Type B pancreatic cell (in vitro differentiated cells): ENCODE data around the gene HYAL1. TPM values are rescaled to one million over a fixed set of nuclear protein-coding genes. Genes with fewer than 3 reads are reported as not detected.
"Not testable (repeated sequence)": the region's sequence is repeated elsewhere in the genome, so short reads cannot be mapped to it uniquely, and the experiment has no call there.

Experiments
- DNase-seq: peaks from one replicate; pipeline ENCODE4 v3.0.0; 2021; ENCODE audit warnings: mixed read lengths; ENCODE audit not compliant: unreplicated experiment; ENCODE audit errors: extremely low spot score
- H3K27ac Mint-ChIP-seq: 2 replicates; pipeline ENCODE4 v1.8.0; 2021; ENCODE audit warnings: mild to moderate bottlenecking, mixed read lengths
- H3K27me3 Mint-ChIP-seq: 2 replicates; pipeline ENCODE4 v1.8.0; 2021; ENCODE audit warnings: mixed read lengths
- H3K36me3 Mint-ChIP-seq: 2 replicates; pipeline ENCODE4 v1.8.0; 2021; ENCODE audit warnings: mixed read lengths
- H3K4me1 Mint-ChIP-seq: one replicate; pipeline ENCODE4 v1.8.0; 2021; ENCODE audit warnings: mixed read lengths; ENCODE audit not compliant: unreplicated experiment
- H3K4me3 Mint-ChIP-seq: 2 replicates; pipeline ENCODE4 v1.8.0; 2021; ENCODE audit warnings: mild to moderate bottlenecking, mixed read lengths
- H3K9me3 Mint-ChIP-seq: 2 replicates; pipeline ENCODE4 v1.8.0; 2021; ENCODE audit warnings: mixed read lengths
- total RNA-seq: library from RNA; stranded (reverse); gene quantifications from 2 replicates; pipeline ENCODE4 v1.2.1, GENCODE V29; 2021; ENCODE audit warnings: low replicate concordance
- TF ChIP-seq, protein P1 (sequence below): fragments of 200-600 bp; sonication (generic); conservative IDR thresholded peaks from 2 replicates; pipeline ENCODE4 v1.5.0; 2021; ENCODE audit warnings: antibody characterized with exemption, mild to moderate bottlenecking

The HYAL1 gene
- total RNA-seq, 1 donor from 2014 or later: 3.7 TPM

DNA sequence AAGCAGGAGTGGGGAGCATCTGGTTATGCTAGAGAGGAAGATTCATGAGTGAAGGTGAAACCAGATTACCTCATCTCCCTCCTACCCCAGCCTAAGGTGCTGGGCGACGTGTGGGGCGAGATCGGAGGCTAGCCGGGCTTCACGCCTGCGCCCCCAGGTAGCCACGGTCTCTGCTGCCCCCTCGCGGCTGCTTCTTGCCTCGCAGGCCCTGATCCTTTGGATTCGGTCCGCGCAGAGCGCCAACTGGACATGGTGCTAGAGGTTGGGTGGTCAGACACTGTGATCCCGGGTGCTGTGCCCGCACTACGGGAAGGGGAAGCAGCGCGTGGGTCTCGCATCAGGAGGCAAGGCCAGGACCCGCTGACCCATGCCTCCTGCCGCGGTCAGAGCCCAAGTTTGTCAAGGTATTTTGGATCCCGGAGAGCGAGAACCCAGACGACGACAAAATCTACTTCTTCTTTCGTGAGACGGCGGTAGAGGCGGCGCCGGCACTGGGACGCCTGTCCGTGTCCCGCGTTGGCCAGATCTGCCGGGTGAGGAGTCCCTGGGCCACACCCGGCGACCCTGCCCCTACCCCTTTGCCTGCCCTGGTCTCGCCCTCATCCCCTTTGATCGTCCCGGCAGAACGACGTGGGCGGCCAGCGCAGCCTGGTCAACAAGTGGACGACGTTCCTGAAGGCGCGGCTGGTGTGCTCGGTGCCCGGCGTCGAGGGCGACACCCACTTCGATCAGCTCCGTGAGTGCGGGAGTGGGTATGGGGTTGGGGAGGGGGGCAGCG, 30.3 kb downstream of the HYAL1 start:
- TF ChIP-seq, protein P1, sequence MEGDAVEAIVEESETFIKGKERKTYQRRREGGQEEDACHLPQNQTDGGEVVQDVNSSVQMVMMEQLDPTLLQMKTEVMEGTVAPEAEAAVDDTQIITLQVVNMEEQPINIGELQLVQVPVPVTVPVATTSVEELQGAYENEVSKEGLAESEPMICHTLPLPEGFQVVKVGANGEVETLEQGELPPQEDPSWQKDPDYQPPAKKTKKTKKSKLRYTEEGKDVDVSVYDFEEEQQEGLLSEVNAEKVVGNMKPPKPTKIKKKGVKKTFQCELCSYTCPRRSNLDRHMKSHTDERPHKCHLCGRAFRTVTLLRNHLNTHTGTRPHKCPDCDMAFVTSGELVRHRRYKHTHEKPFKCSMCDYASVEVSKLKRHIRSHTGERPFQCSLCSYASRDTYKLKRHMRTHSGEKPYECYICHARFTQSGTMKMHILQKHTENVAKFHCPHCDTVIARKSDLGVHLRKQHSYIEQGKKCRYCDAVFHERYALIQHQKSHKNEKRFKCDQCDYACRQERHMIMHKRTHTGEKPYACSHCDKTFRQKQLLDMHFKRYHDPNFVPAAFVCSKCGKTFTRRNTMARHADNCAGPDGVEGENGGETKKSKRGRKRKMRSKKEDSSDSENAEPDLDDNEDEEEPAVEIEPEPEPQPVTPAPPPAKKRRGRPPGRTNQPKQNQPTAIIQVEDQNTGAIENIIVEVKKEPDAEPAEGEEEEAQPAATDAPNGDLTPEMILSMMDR: peak; percentile 100
- H3K27me3 Mint-ChIP-seq: peaks cover 32% of the 10 kb centered on the region
- peaks cover 9% of the 10 kb centered on the region for H3K36me3 Mint-ChIP-seq
- H3K4me3 Mint-ChIP-seq: peak overlapping the region; percentile 79
- DNase-seq: peak; percentile 92
- H3K9me3 Mint-ChIP-seq: no peaks in the 10 kb centered on the region
- peak overlapping the region; percentile 80 for H3K27ac Mint-ChIP-seq
- peaks cover 38% of the 10 kb centered on the region for H3K4me1 Mint-ChIP-seq

DNA sequence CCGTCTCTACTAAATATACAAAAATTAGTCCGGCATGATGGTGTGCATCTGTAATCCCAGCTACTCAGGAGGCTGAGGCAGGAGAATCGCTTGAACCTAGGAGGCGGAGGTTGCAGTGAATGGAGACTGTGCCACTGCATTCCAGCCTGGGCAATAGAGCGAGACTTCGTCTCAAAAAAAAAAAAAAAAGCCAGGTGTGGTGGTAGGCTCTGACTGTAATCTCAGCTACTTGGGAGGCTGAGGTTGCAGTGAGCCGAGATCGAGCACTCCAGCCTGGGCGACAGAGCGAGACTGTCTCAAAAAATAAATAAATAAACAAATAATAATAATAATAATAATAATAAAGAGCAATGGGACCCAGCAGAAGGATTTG, 30.9 kb downstream of the HYAL1 start:
- peak overlapping the region; percentile 79 for H3K4me3 Mint-ChIP-seq
- H3K9me3 Mint-ChIP-seq, DNase-seq, H3K36me3 Mint-ChIP-seq: not testable (repeated sequence)
- peaks cover 38% of the 10 kb centered on the region for H3K4me1 Mint-ChIP-seq
- peak overlapping the region; percentile 80 for H3K27ac Mint-ChIP-seq
- peaks cover 26% of the 10 kb centered on the region for H3K27me3 Mint-ChIP-seq

DNA sequence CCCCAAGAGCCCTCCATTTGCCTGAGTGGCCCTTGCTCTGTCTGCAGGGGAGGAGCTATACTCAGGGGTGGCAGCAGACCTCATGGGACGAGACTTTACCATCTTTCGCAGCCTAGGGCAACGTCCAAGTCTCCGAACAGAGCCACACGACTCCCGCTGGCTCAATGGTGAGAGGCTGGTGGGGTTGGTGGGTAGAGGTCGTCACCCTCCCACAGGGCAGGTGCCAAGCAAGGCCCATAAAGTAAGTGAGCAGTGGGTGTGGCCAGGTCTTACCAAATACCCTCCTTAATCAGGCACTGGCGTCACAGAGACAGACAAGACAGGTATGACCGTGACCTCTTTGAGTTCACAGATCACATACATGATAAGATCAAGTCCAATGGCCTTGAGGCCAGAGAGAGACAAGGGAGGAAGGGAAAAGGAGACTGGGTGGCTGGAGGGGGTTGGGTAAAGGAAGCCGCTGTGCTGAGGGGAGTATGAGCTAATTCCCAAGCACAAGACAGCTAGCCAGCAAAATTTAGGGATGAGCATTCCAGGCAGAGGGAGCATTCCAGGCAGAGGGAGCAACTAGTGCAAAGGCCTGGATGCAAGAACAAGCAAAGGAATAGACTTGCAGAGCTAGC, 31.9 kb downstream of the HYAL1 start:
- Mint-ChIP-seq H3K9me3 (no peaks in the 10 kb centered on the region), H3K36me3 (peaks cover 9% of the 10 kb centered on the region), H3K4me1 (peaks cover 41% of the 10 kb centered on the region), H3K4me3 (peak overlapping the region; percentile 72), H3K27ac (peak overlapping the region; percentile 70), H3K27me3 (peaks cover 25% of the 10 kb centered on the region)
- DNase-seq: no peak
- TF ChIP-seq, protein P1: no peak

DNA sequence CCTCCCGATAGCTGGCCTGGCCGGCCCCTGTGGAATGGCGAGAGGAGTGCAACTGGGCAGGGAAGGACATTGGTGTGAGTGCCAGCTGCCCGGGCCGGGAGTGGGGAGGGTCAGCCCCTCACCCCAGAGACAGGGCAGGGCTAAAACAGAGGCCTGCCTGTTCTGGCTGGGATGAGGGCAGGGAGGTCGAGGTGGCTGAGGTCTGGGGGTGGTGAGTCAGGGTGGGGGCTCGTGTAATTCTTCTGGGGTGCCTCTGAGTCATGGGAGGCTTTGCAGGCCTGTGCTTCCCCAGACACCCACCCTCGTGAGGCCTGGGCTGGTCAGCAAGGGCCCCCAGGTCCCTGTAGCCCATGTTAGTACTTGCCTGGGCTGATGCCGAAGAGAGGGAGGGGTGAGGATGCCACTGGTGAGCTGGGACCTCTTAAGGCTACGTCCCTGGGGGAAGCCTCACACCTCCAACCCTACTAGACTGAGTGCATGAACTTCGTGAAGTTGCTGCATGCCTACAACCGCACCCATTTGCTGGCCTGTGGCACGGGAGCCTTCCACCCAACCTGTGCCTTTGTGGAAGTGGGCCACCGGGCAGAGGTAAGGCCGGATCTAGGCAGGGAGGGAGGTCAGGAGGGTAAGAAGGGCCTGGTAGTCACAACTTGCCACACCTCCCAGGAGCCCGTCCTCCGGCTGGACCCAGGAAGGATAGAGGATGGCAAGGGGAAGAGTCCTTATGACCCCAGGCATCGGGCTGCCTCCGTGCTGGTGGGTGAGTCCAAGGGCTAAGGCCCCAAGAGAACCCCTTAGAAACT, 32.8 kb downstream of the HYAL1 start:
- no peaks in the 10 kb centered on the region for H3K9me3 Mint-ChIP-seq
- TF ChIP-seq, protein P1: no peak
- no peak overlapping the region for H3K4me3 Mint-ChIP-seq
- peaks cover 9% of the 10 kb centered on the region for H3K36me3 Mint-ChIP-seq
- H3K4me1 Mint-ChIP-seq: peaks cover 47% of the 10 kb centered on the region
- no peak for DNase-seq
- peaks cover 20% of the 10 kb centered on the region for H3K27me3 Mint-ChIP-seq
- H3K27ac Mint-ChIP-seq: peak overlapping the region; percentile 70

DNA sequence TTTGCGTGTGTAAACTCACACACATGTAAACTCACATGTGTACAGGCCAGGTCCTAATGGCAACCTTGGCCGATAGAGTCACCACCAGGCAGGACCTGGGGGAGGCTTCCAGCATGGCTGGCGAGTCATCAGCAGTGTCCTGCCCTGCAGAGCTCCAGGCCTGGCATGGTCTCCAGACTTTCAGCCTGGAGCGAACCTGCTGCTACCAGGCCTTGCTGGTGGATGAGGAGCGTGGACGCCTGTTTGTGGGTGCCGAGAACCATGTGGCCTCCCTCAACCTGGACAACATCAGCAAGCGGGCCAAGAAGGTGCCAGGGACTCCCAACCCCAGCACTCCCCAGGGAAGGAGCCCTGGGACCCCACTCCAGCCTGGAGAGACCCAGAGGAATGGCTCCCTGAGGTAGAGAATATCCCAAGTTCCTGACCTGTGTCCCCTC, 33.4 kb downstream of the HYAL1 start:
- Mint-ChIP-seq H3K4me3 (peak overlapping the region; percentile 41), H3K36me3 (peaks cover 9% of the 10 kb centered on the region), H3K27me3 (peaks cover 14% of the 10 kb centered on the region), H3K9me3 (no peaks in the 10 kb centered on the region), H3K27ac (peak overlapping the region; percentile 26), H3K4me1 (peaks cover 43% of the 10 kb centered on the region)
- TF ChIP-seq, protein P1: no peak
- DNase-seq: no peak
